ENCODE results near the gene DZIP3. TPM values are rescaled to one million over a fixed set of nuclear protein-coding genes. Genes with fewer than 3 reads are reported as not detected.

DZIP3 gene
- total and polyA plus RNA-seq, 4 donors, result 39.0 to 67.9 (median 48.0) TPM

DNA sequence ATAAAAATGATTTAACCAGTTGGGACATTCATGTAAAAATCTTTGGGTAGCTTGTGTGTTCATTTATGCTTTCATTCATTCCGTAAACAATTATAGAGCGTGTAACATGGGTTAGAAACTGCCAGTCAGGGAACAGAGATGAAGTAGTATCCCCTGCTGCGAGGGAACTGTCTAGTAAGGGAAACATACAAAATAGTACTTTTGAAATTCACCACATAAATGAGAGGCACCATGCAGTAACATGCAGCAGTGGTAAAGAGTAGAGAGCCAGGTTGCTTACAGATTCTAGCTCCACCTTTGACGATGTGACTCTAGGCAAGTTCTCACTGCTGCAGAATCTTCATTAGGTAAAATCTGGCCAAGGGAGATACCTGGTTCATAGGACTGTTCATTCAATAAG lies 938 bp downstream of the DZIP3 start:
- H3K27ac ChIP-seq (ENCODE audit: low read depth, low read length), result no peak overlapping the region
- peak in 3 of 6 donors; percentile 7 to 68 (median 39) for DNase-seq (ENCODE audit: low read depth in 4 of 6, low spot score in 6 of 6)
- H3K36me3 ChIP-seq (ENCODE audit: control insufficient read depth, insufficient read depth, low read length), result no peaks in the 10 kb centered on the region
- H3K27me3 ChIP-seq (ENCODE audit: control insufficient read depth, insufficient read depth, low read length), result no peaks in the 10 kb centered on the region
- peak overlapping the region; percentile 67 for H3K4me3 ChIP-seq (ENCODE audit: low read depth, low read length)
- no CpG with 5 or more reads among the region's 4 CpGs for WGBS (ENCODE audit: insufficient coverage)
- no peaks in the 10 kb centered on the region for H3K9me3 ChIP-seq (ENCODE audit: control insufficient read depth, insufficient read depth, low read length)
- peaks cover 3% of the 10 kb centered on the region for H3K4me1 ChIP-seq (ENCODE audit: control insufficient read depth, insufficient read depth, low read length)

DNA sequence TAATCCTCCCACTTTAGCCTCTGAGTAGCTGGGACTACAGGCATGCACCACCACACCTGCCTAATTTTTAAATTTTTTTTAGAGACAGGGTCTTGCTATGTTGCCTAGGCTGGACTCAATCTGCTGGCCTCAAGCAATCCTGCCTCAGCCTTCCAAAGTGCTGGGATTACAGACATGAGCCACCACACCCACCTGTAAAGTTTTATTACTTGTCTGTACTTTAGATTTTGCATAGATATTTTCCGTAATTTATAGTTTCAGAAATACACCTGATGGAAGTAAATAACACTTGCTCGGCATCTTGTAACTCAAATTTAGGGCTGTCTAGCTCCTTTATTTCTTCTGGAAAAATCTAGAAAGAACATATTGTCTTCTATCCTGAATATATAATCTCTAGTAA lies 5.8 kb downstream of the DZIP3 start:
- no peaks in the 10 kb centered on the region for H3K9me3 ChIP-seq (ENCODE audit: control insufficient read depth, insufficient read depth, low read length)
- no peak overlapping the region for H3K4me3 ChIP-seq (ENCODE audit: low read depth, low read length)
- H3K36me3 ChIP-seq (ENCODE audit: control insufficient read depth, insufficient read depth, low read length), result no peaks in the 10 kb centered on the region
- H3K27ac ChIP-seq (ENCODE audit: low read depth, low read length), result no peak overlapping the region
- WGBS (ENCODE audit: insufficient coverage), result no CpG with 5 or more reads among the region's 2 CpGs
- no peaks in the 10 kb centered on the region for H3K27me3 ChIP-seq (ENCODE audit: control insufficient read depth, insufficient read depth, low read length)
- no peak for DNase-seq (ENCODE audit: low read depth in 4 of 6, low spot score in 6 of 6)
- no peaks in the 10 kb centered on the region for H3K4me1 ChIP-seq (ENCODE audit: control insufficient read depth, insufficient read depth, low read length)

DNA sequence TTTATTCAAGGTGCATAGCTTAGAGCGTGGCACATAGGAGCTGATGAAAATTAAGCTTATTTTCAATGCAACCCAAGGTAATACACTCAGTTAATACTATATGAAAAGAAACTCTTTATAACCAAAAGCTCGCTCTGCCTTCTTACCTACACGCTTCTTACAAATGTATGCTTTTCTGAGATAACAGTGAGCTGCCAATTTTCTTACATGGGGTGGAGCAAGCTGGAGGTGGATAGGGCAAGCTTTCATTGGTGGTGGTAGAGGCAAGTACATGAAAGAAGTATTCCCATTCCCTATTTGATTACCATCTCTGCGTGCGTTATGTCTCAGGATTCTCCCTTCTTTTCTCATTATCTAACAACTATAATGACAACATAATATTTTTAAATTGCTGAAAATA lies 8.9 kb downstream of the DZIP3 start:
- no peak overlapping the region for H3K4me3 ChIP-seq (ENCODE audit: low read depth, low read length)
- WGBS (ENCODE audit: insufficient coverage), result no CpG with 5 or more reads among the region's 5 CpGs
- no peaks in the 10 kb centered on the region for H3K9me3 ChIP-seq (ENCODE audit: control insufficient read depth, insufficient read depth, low read length)
- H3K27me3 ChIP-seq (ENCODE audit: control insufficient read depth, insufficient read depth, low read length), result no peaks in the 10 kb centered on the region
- no peaks in the 10 kb centered on the region for H3K4me1 ChIP-seq (ENCODE audit: control insufficient read depth, insufficient read depth, low read length)
- no peak overlapping the region for H3K27ac ChIP-seq (ENCODE audit: low read depth, low read length)
- no peak for DNase-seq (ENCODE audit: low read depth in 4 of 6, low spot score in 6 of 6)
- no peaks in the 10 kb centered on the region for H3K36me3 ChIP-seq (ENCODE audit: control insufficient read depth, insufficient read depth, low read length)

DNA sequence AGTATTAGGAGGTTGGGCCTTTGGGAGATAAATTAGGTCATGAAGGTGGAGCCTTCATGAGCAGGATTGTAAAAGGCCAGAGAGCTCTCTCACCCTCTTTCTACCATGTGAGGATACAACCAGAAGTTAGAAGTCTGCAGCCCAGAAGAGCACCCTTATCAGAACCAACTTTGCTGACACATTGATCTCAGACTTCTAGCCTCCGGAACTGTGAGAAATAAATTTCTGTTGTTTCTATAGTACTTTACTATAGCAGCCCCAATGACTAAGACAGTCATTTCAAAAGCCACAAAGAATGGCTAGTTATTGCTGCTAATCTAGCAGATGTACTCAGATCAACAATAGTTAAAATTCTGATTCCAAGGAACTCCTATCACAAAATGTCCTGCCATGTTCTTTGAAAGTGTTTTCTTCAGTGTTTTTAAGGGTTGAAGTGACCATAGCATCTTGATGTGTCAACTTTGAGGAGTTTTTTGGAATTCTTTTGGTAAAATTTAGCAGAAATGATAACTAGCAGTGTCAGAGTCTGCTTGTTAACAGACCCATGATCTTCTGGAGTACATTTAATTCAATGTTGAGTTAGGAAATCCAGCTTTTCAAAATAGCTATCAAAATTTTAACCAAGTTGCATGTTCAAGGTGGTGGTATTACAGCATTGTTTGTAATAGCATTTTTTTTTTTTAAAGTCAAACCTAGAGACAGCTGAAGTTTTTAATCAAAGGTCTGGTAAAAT lies 10.3 kb downstream of the DZIP3 start:
- Histone ChIP-seq H3K4me1 (ENCODE audit: control insufficient read depth, insufficient read depth, low read length) (no peaks in the 10 kb centered on the region), H3K9me3 (ENCODE audit: control insufficient read depth, insufficient read depth, low read length) (no peaks in the 10 kb centered on the region), H3K27ac (ENCODE audit: low read depth, low read length) (no peak overlapping the region), H3K27me3 (ENCODE audit: control insufficient read depth, insufficient read depth, low read length) (no peaks in the 10 kb centered on the region), H3K36me3 (ENCODE audit: control insufficient read depth, insufficient read depth, low read length) (no peaks in the 10 kb centered on the region), H3K4me3 (ENCODE audit: low read depth, low read length) (no peak overlapping the region)
- no peak for DNase-seq (ENCODE audit: low read depth in 4 of 6, low spot score in 6 of 6)
- WGBS (ENCODE audit: insufficient coverage), result no CpG with 5 or more reads among the region's 1 CpG

DNA sequence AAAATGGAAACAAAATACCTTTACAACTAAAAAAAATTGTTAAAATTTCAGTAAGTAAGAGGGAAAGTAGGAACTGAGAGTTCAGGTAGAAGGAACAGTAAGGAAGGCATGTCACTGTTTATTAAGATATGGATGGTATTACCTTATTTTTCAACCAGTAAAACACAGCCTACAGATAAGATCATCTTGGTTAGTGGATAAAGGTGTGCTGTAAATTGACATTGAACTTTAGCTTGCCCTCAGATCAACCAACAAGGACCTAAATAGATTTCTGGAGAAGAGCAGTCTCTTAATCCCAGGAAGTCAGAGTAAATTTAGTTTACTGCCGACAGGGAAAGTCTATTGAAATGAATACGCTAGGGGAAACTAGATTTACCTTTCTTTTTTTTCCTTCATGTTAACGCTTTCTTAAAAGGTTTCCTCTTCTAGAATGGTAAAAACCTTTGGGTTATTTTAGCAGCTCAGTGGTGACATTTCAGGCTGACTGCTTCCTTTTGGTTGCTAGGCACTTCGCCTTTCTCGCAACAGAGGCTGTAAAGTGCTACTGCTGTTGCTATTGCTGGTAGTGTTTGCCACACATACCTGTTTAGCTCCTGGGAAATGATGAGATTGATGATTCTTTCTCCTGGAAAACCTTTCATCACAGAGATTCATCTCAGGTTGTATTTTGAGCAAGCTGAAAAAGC lies 12.9 kb downstream of the DZIP3 start:
- Histone ChIP-seq H3K27me3 (ENCODE audit: control insufficient read depth, insufficient read depth, low read length) (no peaks in the 10 kb centered on the region), H3K4me1 (ENCODE audit: control insufficient read depth, insufficient read depth, low read length) (no peaks in the 10 kb centered on the region), H3K4me3 (ENCODE audit: low read depth, low read length) (peak overlapping the region; percentile 6), H3K36me3 (ENCODE audit: control insufficient read depth, insufficient read depth, low read length) (no peaks in the 10 kb centered on the region), H3K27ac (ENCODE audit: low read depth, low read length) (peak overlapping the region; percentile 57), H3K9me3 (ENCODE audit: control insufficient read depth, insufficient read depth, low read length) (no peaks in the 10 kb centered on the region)
- WGBS (ENCODE audit: insufficient coverage), result no CpG with 5 or more reads among the region's 5 CpGs
- peak in 4 of 6 donors; percentile 35 to 79 (median 47) for DNase-seq (ENCODE audit: low read depth in 4 of 6, low spot score in 6 of 6)

- peak overlapping the region; percentile 57 for H3K27ac ChIP-seq (ENCODE audit: low read depth, low read length)
- WGBS (ENCODE audit: insufficient coverage), result no CpG with 5 or more reads among the region's 2 CpGs
- H3K27me3 ChIP-seq (ENCODE audit: control insufficient read depth, insufficient read depth, low read length), result no peaks in the 10 kb centered on the region
- peak overlapping the region; percentile 6 for H3K4me3 ChIP-seq (ENCODE audit: low read depth, low read length)
- no peaks in the 10 kb centered on the region for H3K9me3 ChIP-seq (ENCODE audit: control insufficient read depth, insufficient read depth, low read length)
- H3K4me1 ChIP-seq (ENCODE audit: control insufficient read depth, insufficient read depth, low read length), result no peaks in the 10 kb centered on the region
- H3K36me3 ChIP-seq (ENCODE audit: control insufficient read depth, insufficient read depth, low read length), result no peaks in the 10 kb centered on the region
- DNase-seq (ENCODE audit: low read depth in 4 of 6, low spot score in 6 of 6), result no peak
These were observed 13.4 kb downstream of the DZIP3 start for GRCh38 chr3:108602935-108603294.

DNA sequence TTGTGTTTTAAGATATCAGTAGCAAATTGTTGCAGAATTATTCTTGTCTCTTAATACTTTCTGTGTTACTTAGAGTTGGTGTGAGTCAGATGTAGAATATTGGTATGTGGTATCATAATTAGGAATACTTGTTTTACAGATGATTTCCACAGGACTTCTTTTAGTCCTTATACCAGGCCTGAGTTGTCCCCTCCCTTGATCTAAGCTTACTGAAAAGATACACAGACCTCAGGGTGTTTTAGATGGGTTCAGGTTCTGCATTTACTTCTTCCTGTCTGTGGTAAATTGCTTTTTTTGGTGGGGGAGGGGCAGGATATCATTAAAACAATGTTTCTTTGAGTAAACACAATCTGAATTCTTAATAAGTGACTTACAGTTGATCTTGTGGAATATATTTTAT lies 14.2 kb downstream of the DZIP3 start:
- no peaks in the 10 kb centered on the region for H3K27me3 ChIP-seq (ENCODE audit: control insufficient read depth, insufficient read depth, low read length)
- no peak overlapping the region for H3K4me3 ChIP-seq (ENCODE audit: low read depth, low read length)
- H3K4me1 ChIP-seq (ENCODE audit: control insufficient read depth, insufficient read depth, low read length), result no peaks in the 10 kb centered on the region
- H3K36me3 ChIP-seq (ENCODE audit: control insufficient read depth, insufficient read depth, low read length), result peaks cover under 1% of the 10 kb centered on the region
- no peak overlapping the region for H3K27ac ChIP-seq (ENCODE audit: low read depth, low read length)
- H3K9me3 ChIP-seq (ENCODE audit: control insufficient read depth, insufficient read depth, low read length), result no peaks in the 10 kb centered on the region
- DNase-seq (ENCODE audit: low read depth in 4 of 6, low spot score in 6 of 6), result peak in 1 of 6 donors; percentile 33

GRCh38 chr3:108605028-108605427 lies 15.5 kb downstream of the DZIP3 start:
- Histone ChIP-seq H3K4me3 (ENCODE audit: low read depth, low read length) (no peak overlapping the region), H3K27me3 (ENCODE audit: control insufficient read depth, insufficient read depth, low read length) (no peaks in the 10 kb centered on the region), H3K36me3 (ENCODE audit: control insufficient read depth, insufficient read depth, low read length) (peaks cover 3% of the 10 kb centered on the region), H3K9me3 (ENCODE audit: control insufficient read depth, insufficient read depth, low read length) (no peaks in the 10 kb centered on the region), H3K4me1 (ENCODE audit: control insufficient read depth, insufficient read depth, low read length) (no peaks in the 10 kb centered on the region), H3K27ac (ENCODE audit: low read depth, low read length) (no peak overlapping the region)
- no peak for DNase-seq (ENCODE audit: low read depth in 4 of 6, low spot score in 6 of 6)
- WGBS (ENCODE audit: insufficient coverage), result no CpG with 5 or more reads among the region's 2 CpGs

DNA sequence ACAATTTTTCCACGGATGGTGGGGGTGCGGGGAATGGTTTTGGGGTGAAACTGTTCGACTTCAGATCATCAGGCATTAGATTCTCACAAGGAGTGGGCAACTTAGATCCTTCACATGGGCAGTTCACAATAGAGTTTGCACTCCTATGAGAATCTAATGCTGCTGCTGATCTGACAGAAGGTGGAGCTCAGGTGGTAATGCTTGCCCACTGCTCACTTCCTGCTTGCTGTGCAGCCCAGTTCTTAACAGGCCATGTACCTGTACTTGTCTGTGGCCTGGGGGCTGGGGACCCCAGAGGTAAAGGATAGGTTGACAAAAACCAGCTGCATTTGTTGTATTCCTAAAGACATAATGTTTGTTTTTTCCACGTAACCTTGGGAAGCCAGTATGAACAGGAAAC lies 16.0 kb downstream of the DZIP3 start:
- no peak for DNase-seq (ENCODE audit: low read depth in 4 of 6, low spot score in 6 of 6)
- Histone ChIP-seq H3K27ac (ENCODE audit: low read depth, low read length) (no peak overlapping the region), H3K4me1 (ENCODE audit: control insufficient read depth, insufficient read depth, low read length) (no peaks in the 10 kb centered on the region), H3K36me3 (ENCODE audit: control insufficient read depth, insufficient read depth, low read length) (peaks cover 3% of the 10 kb centered on the region), H3K4me3 (ENCODE audit: low read depth, low read length) (no peak overlapping the region), H3K9me3 (ENCODE audit: control insufficient read depth, insufficient read depth, low read length) (no peaks in the 10 kb centered on the region), H3K27me3 (ENCODE audit: control insufficient read depth, insufficient read depth, low read length) (no peaks in the 10 kb centered on the region)
- WGBS (ENCODE audit: insufficient coverage), result no CpG with 5 or more reads among the region's 4 CpGs

- Histone ChIP-seq H3K9me3 (ENCODE audit: control insufficient read depth, insufficient read depth, low read length) (no peaks in the 10 kb centered on the region), H3K36me3 (ENCODE audit: control insufficient read depth, insufficient read depth, low read length) (peaks cover 6% of the 10 kb centered on the region), H3K27ac (ENCODE audit: low read depth, low read length) (no peak overlapping the region), H3K4me1 (ENCODE audit: control insufficient read depth, insufficient read depth, low read length) (no peaks in the 10 kb centered on the region), H3K4me3 (ENCODE audit: low read depth, low read length) (no peak overlapping the region), H3K27me3 (ENCODE audit: control insufficient read depth, insufficient read depth, low read length) (no peaks in the 10 kb centered on the region)
- no CpG with 5 or more reads among the region's 4 CpGs for WGBS (ENCODE audit: insufficient coverage)
- no peak for DNase-seq (ENCODE audit: low read depth in 4 of 6, low spot score in 6 of 6)
These were observed 19.2 kb downstream of the DZIP3 start for GRCh38 chr3:108608750-108609149.

All from spinal cord (tissue), 10 donors.